ENCODE data around the gene GPATCH4. TPM values are rescaled to one million over a fixed set of nuclear protein-coding genes. Genes with fewer than 3 reads are reported as not detected.

Gene GPATCH4
- total RNA-seq, 1 experiment from 2014 or later: 39.4 TPM

DNA sequence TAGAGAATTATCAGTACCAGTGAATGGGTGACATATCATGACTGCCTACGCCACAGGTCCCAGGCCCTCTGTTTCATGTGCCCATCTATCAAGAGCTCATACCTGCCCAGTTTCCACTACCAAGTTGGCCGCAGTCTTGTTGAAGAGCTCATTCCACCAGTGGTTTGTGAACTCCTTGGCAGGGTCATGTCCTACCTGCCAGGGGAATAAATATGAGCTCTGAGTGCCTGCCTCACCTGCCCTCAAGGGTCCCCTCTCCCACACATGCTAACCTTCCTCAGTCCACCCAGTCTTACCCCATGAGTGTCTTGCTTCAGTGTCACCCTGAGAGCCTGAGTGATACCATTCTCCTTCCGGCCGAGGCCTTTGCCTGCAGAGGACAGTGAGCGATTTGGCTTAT lies 3.2 kb downstream of the GPATCH4 start:
- DNase-seq (ENCODE audit: low read depth, low spot score): no peak
- Histone ChIP-seq H3K4me1 (ENCODE audit: control insufficient read depth in 1 of 2, insufficient read depth in 2 of 2, low read length in 2 of 2) (peaks cover 10 to 27% of the 10 kb centered on the region in 2 experiments), H3K4me2 (ENCODE audit: low read length) (no peak overlapping the region), H3K36me3 (ENCODE audit: control insufficient read depth in 1 of 2, insufficient read depth in 2 of 2, low read length in 2 of 2) (peaks cover 29 to 59% of the 10 kb centered on the region in 2 experiments; a peak in 3 of 4 replicates), H3K27ac (ENCODE audit: low read depth, low read length) (no peak overlapping the region), H4K20me1 (ENCODE audit: insufficient read depth) (no peaks in the 10 kb centered on the region), H3K4me3 (replicated peaks in 1 of 2; ENCODE audit: low read depth in 1 of 2, low read length in 2 of 2) (no peak overlapping the region), H3K9ac (ENCODE audit: low read length) (no peak overlapping the region), H3K79me2 (ENCODE audit: insufficient read depth, low read length) (peaks cover 61% of the 10 kb centered on the region), H2AFZ (ENCODE audit: low read depth, low read length, poor library complexity, severe bottlenecking) (no peak overlapping the region), H3K27me3 (ENCODE audit: insufficient read depth, low read length) (no peaks in the 10 kb centered on the region), H3K9me3 (ENCODE audit: control insufficient read depth in 1 of 2, insufficient read depth in 1 of 2, low read depth in 1 of 2, low read length in 2 of 2) (no peaks in the 10 kb centered on the region), H3K9me2 (ENCODE audit: insufficient read depth) (no peaks in the 10 kb centered on the region)
- ChIA-PET RAD21 (ENCODE audit: low non-redundant PET in 1 of 2, low total read pairs in 2 of 2, uncharacterized antibody in 2 of 2, unreplicated experiment in 2 of 2) (no interaction called here), POLR2A (no interaction called here), CTCF (interaction anchor here (0.8 kb wide), 1 partner anchor 213 kb away, joined by 4 read pairs; no protein-coding TSS in a partner anchor)
- ATAC-seq: no peak
- intact Hi-C loops (cut with micrococcal nuclease): no loop called here
- TF ChIP-seq SRF (IDR thresholded peaks at IDR 0.05; ENCODE audit: low read depth) (no peak), TCF7L2 (IDR thresholded peaks at IDR 0.05; ENCODE audit: borderline replicate concordance, extremely low read depth, insufficient read depth, insufficient read length) (no peak), ZFX (IDR thresholded peaks at IDR 0.05) (no peak), EGR1 (IDR thresholded peaks at IDR 0.05; ENCODE audit: low read depth) (no peak)
- no TSS peak for BruUV-seq (replicated peaks)

DNA sequence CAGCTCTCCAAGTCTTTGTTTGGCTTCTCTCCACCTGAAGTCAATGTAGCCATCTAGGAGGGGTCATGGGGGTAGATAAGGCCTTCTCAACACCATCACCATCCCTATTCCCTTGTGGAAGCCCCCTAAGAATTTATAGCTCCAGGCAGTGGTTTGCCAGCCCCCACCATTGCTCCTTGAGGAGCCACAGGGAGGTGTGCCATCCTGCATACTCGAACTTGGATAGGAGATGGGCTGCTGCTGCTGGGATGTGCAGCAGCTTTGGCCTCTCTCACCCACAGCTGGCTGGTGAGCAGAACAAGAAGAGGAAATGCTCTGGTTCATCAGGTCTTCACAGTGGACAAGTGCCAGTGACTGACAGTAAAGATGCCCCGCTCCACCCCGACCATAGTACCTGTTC lies 4.9 kb downstream of the GPATCH4 start:
- ATAC-seq (no peak), DNase-seq (ENCODE audit: low read depth, low spot score) (no peak)
- Histone ChIP-seq H2AFZ (ENCODE audit: low read depth, low read length, poor library complexity, severe bottlenecking) (no peak overlapping the region), H3K9me3 (ENCODE audit: control insufficient read depth in 1 of 2, insufficient read depth in 1 of 2, low read depth in 1 of 2, low read length in 2 of 2) (no peaks in the 10 kb centered on the region), H3K4me1 (ENCODE audit: control insufficient read depth in 1 of 2, insufficient read depth in 2 of 2, low read length in 2 of 2) (peaks cover 11 to 19% of the 10 kb centered on the region in 2 experiments), H3K36me3 (ENCODE audit: control insufficient read depth in 1 of 2, insufficient read depth in 2 of 2, low read length in 2 of 2) (peaks cover 29 to 61% of the 10 kb centered on the region in 2 experiments; a peak in 3 of 4 replicates), H3K9me2 (ENCODE audit: insufficient read depth) (no peaks in the 10 kb centered on the region), H3K27me3 (ENCODE audit: insufficient read depth, low read length) (no peaks in the 10 kb centered on the region), H4K20me1 (ENCODE audit: insufficient read depth) (no peaks in the 10 kb centered on the region), H3K4me3 (replicated peaks in 1 of 2; ENCODE audit: low read depth in 1 of 2, low read length in 2 of 2) (no peak overlapping the region), H3K27ac (ENCODE audit: low read depth, low read length) (no peak overlapping the region), H3K9ac (ENCODE audit: low read length) (no peak overlapping the region), H3K79me2 (ENCODE audit: insufficient read depth, low read length) (peaks cover 66% of the 10 kb centered on the region), H3K4me2 (ENCODE audit: low read length) (no peak overlapping the region)
- ChIA-PET RAD21 (ENCODE audit: low non-redundant PET in 1 of 2, low total read pairs in 2 of 2, uncharacterized antibody in 2 of 2, unreplicated experiment in 2 of 2) (no interaction called here), POLR2A (interaction anchor here (1.2 kb wide), 1 partner anchor 138 kb away, joined by 4 read pairs; no protein-coding TSS in a partner anchor), CTCF (no interaction called here)
- no TSS peak for BruUV-seq (replicated peaks)
- intact Hi-C loops (cut with micrococcal nuclease): no loop called here
- TF ChIP-seq RAD21 (IDR thresholded peaks at IDR 0.05; ENCODE audit: low read depth): no peak
- TF ChIP-seq YY1 (IDR thresholded peaks at IDR 0.05; ENCODE audit: extremely low read depth, insufficient replicate concordance, low read depth, low read length): no peak
- no peak for TF ChIP-seq EZH2phosphoT487 (IDR thresholded peaks at IDR 0.05; ENCODE audit: borderline replicate concordance)
- TF ChIP-seq ZFX (IDR thresholded peaks at IDR 0.05): no peak
- no peak for TF ChIP-seq POLR2A (IDR thresholded peaks at IDR 0.05; ENCODE audit: borderline replicate concordance, extremely low read depth, insufficient read depth, insufficient read length)
- TF ChIP-seq, protein P1, sequence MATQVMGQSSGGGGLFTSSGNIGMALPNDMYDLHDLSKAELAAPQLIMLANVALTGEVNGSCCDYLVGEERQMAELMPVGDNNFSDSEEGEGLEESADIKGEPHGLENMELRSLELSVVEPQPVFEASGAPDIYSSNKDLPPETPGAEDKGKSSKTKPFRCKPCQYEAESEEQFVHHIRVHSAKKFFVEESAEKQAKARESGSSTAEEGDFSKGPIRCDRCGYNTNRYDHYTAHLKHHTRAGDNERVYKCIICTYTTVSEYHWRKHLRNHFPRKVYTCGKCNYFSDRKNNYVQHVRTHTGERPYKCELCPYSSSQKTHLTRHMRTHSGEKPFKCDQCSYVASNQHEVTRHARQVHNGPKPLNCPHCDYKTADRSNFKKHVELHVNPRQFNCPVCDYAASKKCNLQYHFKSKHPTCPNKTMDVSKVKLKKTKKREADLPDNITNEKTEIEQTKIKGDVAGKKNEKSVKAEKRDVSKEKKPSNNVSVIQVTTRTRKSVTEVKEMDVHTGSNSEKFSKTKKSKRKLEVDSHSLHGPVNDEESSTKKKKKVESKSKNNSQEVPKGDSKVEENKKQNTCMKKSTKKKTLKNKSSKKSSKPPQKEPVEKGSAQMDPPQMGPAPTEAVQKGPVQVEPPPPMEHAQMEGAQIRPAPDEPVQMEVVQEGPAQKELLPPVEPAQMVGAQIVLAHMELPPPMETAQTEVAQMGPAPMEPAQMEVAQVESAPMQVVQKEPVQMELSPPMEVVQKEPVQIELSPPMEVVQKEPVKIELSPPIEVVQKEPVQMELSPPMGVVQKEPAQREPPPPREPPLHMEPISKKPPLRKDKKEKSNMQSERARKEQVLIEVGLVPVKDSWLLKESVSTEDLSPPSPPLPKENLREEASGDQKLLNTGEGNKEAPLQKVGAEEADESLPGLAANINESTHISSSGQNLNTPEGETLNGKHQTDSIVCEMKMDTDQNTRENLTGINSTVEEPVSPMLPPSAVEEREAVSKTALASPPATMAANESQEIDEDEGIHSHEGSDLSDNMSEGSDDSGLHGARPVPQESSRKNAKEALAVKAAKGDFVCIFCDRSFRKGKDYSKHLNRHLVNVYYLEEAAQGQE (IDR thresholded peaks at IDR 0.05; ENCODE audit: low read depth): no peak
- no peak for TF ChIP-seq CBX3 (IDR thresholded peaks at IDR 0.05; ENCODE audit: low read depth)
- TF ChIP-seq, protein P2, sequence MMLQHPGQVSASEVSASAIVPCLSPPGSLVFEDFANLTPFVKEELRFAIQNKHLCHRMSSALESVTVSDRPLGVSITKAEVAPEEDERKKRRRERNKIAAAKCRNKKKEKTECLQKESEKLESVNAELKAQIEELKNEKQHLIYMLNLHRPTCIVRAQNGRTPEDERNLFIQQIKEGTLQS (IDR thresholded peaks at IDR 0.05): no peak
- no peak for TF ChIP-seq FOSL1 (IDR thresholded peaks at IDR 0.05; ENCODE audit: low read depth)
- TF ChIP-seq JUND (IDR thresholded peaks at IDR 0.05): no peak
- no peak for TF ChIP-seq SP1 (IDR thresholded peaks at IDR 0.05; ENCODE audit: low read depth)
- no peak for TF ChIP-seq EZH2 (IDR thresholded peaks at IDR 0.05)
- TF ChIP-seq TCF7L2 (IDR thresholded peaks at IDR 0.05; ENCODE audit: borderline replicate concordance, extremely low read depth, insufficient read depth, insufficient read length): no peak
- TF ChIP-seq POLR2AphosphoS5 (IDR thresholded peaks at IDR 0.05; ENCODE audit: low read depth, low read length): no peak
- no peak for TF ChIP-seq SIN3A (IDR thresholded peaks at IDR 0.05; ENCODE audit: low read depth)

Measured in HCT116 (cell line).